Stimulated activated CD4-positive, alpha-beta T cell treated with anti-CD3 and anti-CD28 coated beads, Interleukin-4, amount 100 ng/mL, for 24 hours (primary cell): ENCODE results near the gene SHISA4.
"Not testable (repeated sequence)": the region's sequence is repeated elsewhere in the genome, so short reads cannot be mapped to it uniquely, and the experiment has no call there.

ENCODE experiments used
- DNase-seq: peaks from one replicate; pipeline ENCODE4 v3.0.0-alpha.2; 2020

SHISA4 gene

DNA sequence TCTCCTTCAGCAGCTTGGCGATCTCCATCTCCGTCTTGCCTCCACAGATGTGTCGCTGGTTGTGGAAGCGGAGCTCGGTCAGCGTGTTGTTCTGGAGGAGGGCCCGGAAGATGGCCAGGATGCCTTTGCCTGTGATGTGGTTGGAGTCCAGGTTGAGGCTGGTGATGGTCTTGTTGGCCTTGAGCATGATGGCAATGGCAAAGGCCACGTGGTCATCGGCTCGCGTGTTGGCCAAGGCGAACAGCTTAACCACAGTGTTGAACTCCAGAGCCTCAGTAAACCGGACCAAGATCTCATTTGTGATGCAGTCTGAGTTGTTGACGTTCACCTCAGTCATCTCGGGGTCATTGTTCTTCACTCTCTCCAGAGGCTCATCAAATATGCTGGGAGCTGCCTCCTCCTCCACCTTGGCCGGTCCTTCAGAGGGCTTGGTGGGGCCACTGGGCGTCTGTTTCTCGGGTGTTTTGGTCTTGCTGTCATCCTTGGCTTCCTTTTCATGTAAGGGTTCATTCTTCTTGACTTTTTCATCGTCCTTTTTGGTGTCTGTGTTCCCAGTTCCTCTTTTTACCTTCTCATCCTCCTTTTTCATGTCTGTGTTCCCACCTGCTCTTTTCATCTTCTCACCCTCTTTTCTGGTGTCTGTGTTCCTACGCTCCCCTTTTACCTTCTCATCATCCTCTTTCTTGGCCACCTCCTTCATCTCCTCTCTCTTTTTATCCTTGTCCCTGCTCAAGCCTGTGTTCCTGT lies 11.2 kb downstream of the SHISA4 start:
- no peak for DNase-seq

DNA sequence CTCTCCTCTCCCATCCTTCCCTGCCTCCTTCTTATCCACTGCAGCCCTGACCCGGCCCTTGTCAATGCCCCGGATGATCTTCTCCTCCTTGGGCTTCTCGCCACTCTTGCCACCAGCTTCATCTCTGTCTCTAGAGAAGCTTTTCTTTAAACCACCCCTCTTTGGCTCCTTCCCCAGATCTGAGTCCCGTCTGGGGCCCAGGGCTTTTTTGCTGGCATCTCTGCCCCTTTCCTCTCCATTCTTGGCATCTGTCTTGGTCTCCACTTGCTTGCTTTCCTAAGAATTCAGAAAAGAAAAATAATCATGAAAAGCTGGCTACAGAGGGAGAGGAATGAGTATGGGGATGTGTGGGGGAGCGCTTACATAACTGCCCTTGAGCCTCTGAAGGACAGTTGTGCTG lies 11.8 kb downstream of the SHISA4 start:
- no peak for DNase-seq

- DNase-seq: not testable (repeated sequence)
Observed at GRCh38 chr1:201901036-201901435, 12.3 kb downstream of the SHISA4 start.

- DNase-seq: no peak
Observed at GRCh38 chr1:201902198-201902597, 13.5 kb downstream of the SHISA4 start.

- no peak for DNase-seq
Observed at GRCh38 chr1:201903135-201903534, 14.4 kb downstream of the SHISA4 start.

GRCh38 chr1:201904579-201904978 lies 15.9 kb downstream of the SHISA4 start:
- no peak for DNase-seq

- no peak for DNase-seq
Observed at GRCh38 chr1:201905234-201905890, 16.7 kb downstream of the SHISA4 start.

- no peak for DNase-seq
Observed at GRCh38 chr1:201906336-201906735, 17.6 kb downstream of the SHISA4 start.

DNA sequence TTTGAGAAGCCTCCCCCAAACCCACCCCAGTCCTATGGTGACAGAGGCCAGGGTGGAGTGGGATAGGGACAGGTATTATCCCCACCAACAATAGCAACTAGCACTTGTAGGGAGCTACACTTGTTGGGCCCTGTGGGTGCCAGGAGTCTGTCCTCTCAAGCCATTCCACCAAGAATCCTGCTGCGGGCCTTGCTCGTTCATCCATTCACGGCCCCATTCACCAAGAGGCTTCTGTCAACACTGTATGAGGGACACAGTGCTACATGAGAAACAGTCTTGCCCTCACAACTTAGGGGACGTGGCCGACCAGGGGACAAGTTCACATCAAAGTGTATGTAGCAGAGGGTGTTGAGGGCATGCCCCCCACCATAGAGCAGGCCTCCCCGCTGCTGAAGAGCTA lies 18.9 kb downstream of the SHISA4 start:
- DNase-seq: no peak

DNA sequence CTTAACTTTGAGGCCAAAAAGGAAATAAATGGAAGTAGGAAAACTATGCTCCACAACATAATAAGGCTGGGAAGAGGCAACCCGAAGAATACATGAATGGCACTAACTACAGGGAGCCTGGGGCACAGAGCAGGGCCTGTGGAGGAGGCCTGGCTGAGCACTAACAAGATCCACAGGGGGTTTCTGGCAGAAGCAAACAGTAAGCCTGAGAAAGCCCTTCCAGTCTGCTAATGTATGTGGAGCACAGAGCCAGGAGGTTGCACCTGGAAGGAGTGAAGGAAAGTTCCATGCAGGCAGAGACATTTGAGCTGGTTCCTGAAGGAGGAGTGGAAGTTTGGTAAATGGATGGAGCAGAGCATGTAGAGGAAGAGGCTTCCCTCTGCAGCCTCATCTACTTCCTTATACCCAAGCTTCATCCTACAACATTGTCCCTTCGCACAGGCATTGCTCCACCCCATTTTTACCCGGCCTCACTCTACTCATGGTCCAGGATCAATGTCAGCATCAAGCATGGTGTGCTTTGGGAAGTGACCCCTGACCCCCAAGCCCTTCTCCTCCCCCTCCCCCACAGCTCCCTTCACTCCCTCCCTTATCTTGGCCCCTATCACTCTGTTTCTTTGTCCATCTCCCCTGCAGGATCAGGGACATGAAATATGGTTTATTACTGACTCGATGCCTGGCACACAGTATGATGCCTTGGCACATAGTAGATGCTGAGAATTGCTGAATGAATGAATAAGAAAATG lies 23.3 kb downstream of the SHISA4 start:
- no peak for DNase-seq

GRCh38 chr1:201912832-201913231 lies 24.1 kb downstream of the SHISA4 start:
- DNase-seq: no peak

DNA sequence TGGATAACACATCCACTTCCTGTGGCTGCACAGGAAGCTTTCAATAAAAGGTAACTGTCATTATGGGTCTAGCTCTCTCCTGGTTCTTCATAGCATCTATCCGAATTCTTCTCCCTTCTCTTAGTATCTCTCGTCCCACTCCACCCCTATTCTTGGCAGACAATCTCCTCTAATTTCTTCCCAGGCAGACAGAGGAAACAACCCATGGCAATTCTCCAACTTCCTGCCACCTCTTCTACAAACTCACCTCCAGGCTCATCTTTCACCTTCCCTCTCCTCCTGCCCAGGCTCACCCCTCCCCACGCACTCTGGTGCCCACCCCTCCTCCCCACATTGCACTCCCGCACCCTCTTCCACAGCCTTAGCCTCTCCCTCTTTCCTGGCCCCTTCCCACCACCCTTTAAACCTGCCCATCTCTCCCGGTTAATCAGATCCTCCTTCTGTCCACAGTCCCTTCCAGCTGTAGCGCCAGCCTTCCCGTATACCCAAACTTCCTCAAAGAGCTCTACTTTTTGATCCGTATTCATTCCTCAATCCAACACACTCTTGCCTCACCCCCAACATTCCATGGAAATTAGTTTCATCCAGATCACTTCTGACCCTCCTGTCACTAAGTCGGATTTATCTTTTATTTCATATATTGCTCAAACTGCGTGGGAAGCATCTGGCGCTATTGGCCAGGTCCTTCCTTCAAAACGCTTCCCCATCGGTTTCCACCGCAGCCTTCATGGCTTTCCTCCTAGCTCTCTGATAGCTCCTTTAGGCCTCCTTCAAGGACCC lies 25.9 kb downstream of the SHISA4 start:
- no peak for DNase-seq

- DNase-seq: no peak
Observed at GRCh38 chr1:201916649-201917249, 28.1 kb downstream of the SHISA4 start.

DNA sequence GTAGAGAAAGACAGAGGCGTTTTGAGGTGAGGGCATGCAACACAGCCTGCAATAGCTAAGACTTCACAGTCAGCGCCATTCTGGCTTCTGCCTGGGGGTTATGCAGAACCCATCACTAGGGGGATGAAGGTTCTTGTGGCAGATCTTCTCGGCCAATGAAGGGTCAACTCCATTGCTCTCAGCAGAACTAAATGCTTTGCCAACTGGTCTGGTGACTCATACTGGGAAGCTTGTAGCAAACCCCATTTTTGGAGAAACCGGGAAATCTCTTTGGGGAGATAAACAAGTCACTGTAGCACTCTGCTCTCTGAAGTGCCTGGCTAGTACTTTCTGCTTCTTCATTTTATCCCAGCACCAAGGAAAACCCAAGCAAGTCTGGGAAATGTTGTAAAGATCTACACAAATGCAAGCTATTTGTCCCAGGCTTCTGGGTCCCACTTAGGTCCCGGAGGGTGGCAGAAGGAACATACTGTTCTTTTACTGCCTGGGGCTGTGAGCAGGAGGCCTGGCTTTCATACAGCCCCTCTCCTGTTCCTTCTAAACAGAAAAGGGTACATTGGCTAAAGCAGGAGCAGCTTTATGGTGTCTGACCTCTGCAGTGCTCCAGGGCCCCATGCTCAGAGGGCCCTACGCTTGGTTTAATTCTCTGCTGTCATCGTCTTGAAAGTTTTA lies 28.8 kb downstream of the SHISA4 start:
- DNase-seq: no peak

DNA sequence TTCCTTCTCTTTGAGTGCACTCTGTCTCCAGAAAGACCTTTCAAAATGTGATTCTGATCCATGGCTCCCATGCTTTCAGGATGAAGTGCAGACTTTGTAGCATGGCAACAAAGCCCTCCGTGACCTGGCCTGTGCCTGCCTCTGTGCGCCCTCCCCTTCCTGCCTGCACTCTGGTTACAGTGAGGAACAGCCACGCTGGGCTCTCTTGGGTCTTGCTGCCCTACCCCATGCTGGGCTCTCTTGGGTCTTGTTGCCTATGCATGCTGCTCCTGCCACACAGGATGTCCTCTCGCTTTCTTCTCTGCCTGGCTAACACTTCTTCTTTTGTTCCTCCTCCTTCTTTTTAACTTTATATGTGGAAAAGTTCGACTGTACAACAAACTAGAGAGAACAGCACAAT lies 29.6 kb downstream of the SHISA4 start:
- DNase-seq: no peak

DNA sequence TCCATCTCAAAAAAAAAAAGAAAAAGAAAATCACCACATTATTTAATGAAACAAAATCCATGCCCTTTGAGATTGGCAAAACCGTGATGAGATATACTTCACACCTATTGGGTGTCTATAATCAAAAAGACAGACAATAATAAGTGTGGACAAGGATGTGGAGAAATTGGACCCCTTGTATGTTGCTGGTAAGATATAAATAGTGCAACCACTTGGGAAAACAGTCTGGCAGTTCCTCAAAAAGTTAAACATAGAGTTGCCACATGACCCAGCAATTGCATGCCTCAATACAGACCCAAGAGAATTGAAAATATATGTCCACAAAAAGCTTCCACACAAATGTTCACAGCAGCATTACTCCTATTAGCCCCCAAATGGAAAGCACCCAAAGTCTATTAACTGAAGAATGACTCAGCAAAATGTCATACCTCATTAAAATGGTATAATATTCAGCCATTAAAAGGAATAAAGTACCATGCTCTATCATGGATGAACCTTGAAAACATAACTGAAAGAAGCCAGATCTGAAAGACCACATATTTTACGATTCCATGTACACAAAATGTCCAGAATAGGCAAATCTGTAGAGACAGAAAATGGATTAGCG lies 33.4 kb downstream of the SHISA4 start:
- DNase-seq: no peak

DNA sequence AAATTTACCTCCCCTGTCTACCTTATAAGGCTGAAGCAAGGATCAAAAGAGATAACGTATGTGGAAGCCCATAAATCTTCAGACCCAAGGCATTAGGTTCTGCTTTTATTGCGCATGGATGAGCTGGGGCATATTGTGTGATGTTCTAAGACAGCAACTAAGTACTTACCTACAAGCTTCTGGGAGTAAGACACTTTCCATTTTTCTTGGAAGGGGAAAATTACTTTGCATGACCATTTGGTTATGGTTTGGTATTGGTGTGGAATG lies 36.5 kb downstream of the SHISA4 start:
- DNase-seq: no peak

DNA sequence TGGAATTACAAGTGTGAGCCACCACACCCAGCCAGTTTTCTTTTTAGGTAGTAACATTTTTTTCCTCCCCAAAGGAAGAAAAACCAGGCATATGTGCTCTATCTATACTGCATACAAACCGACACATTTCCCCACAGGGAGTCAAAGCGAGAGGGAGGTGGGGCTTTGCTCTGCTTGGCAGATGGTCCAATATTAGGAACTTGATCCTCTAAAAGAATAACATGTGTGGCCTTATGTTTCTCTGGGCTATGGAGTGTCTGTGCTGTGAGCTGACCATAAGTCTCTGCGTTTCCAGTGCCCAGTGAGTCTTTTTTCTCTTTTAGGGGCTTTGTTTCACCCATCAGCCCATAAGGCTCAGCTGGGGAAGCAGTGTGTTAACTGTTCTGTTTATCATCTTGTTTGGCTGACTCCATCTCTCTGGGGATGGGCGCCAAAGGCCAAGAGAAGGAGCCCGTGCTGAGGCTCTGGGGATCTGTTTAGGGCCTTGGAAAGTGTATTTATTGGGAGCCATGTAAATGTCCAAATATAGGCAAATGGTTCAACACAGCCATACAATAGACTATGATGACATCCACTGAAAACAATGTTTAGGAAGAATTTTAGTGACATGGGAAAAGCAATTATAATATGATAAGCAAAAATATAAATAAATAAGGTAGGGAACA lies 37.4 kb downstream of the SHISA4 start:
- no peak for DNase-seq

DNA sequence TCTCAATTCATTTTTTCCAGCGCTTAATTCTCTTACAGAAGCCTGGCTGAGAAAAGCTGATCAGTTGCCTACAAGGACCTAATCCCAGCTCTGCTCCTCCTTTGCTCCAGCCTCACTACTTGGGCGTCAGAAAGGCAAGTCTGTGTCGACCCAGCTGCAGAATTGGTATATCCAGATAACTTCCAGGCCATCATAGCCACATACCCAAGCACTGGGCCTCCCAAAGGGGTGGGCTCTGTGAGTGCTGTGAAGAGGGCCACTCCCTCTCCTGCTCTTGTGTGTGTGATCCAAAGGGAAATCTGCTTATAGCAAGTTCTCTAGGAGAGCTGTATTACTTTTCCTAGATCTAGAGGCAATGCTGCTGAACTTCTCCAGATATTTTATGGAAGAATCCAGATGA lies 39.6 kb downstream of the SHISA4 start:
- DNase-seq: no peak

DNA sequence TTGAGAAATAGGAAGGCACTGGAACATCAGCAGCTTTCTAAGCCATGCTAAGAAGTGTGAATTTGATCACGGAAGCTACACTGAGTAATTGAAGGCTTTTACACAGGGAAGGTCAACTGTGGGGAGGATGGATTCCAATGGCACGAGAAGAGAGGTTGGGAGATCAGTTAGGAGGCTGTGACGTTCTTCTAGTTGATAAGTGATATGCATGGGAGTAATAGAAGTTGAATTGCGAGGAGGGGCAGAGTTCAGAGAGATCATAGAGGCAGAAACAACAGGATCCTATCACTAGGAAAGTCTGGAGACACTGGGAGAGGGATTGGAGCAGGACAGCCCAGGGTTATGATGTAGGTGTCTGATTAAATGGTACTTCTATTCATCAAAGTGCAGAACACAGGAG lies 41.4 kb downstream of the SHISA4 start:
- no peak for DNase-seq

DNA sequence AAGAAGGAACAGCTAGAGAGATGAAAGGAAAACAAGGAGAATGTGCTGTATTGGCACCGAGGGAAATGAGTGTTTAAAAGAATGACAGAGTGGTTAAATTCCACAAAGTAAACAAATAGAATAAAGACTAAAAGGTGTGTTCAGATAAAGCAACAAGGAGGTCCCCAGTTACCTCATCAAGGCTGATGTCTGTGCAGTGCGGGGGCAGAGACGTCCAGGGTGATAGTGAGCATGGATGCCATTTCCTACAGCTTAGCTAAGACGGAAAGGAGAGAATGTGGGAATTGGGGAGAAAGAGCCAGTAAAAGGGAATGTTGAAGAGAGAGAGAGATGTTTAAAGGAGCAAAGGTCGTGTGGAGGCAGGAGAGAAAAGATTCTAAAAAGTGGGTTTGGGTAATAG lies 42.1 kb downstream of the SHISA4 start:
- no peak for DNase-seq
